ENCODE measurements around the gene APCDD1L.

Gene APCDD1L

DNA sequence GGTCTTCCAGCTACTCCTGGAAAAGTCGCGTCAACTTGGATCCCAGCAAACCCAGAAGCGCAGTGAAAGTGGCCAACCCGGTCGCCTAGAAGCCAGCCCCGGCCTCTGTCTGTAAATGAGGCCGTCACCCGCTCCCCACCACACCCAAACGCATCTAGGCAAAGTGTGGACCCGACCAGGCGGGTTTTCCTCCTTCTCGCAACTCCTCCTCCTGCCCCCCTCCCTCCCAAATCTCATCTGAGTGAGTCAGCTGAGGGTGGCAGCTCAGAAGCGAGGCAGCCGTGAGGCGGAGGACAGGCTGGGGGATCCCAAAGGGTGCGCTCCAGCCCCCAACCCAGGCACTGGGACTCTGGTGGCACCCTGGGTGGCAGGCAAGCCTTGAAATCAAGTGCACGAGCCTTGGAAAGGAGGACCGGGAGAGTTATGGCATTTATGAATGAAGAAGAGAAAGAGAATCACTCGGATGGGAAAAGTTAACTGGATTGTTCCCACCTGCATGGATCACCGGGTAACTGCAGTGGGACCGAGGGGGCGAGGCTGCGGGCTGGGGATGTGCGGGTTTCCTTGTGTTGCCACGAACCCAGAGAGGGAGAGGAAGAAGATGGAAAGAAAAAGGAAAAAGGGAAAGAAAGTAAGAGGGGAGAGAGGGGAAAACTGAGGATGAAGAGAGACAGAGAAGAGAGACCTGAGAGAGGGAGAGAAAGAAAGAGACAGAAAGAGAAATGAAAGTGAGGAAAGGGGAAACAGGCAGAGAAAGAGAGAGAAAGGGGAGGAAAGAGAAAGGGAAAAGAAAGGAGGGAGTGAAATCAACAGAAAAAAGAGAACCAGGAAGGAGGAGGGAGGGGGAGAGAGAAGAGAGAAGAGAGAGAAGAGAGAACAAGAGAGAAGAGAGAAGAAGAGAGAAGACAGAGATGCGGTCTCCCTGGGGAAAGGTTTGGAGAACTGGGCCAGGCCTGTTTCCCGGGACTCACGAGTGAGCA, at the start of gene APCDD1L:
Gene APCDD1L (minus strand): TSS at position 167 of the 980 bp plus-strand sequence. CDS start 692 bp downstream, outside the sequence.
- no peak within 1 kb of the TSS for H3K4me3 ChIP-seq (ENCODE audit: low read length, poor library complexity, severe bottlenecking)
- no peak within 1 kb of the TSS for H2AFZ ChIP-seq (ENCODE audit: low read length)
- no peaks in the 10 kb centered on the region for H3K36me3 ChIP-seq (ENCODE audit: insufficient read depth, low read length)
- H3K4me1 ChIP-seq (ENCODE audit: insufficient read depth, low read length, poor library complexity, severe bottlenecking): no peaks in the 10 kb centered on the region
- H3K9me3 ChIP-seq (ENCODE audit: insufficient read depth, low read depth, low read length): no peaks in the 10 kb centered on the region
- H3K79me2 ChIP-seq (ENCODE audit: insufficient read depth, low read length): no peaks in the 10 kb centered on the region
- H4K20me1 ChIP-seq (ENCODE audit: insufficient read depth, low read length, poor library complexity, severe bottlenecking): no peaks in the 10 kb centered on the region
- no peaks in the 10 kb centered on the region for H3K27me3 ChIP-seq (ENCODE audit: insufficient read depth, low read length, poor library complexity, severe bottlenecking)
- H3K4me2 ChIP-seq (ENCODE audit: low read depth, low read length, poor library complexity, severe bottlenecking): no peak within 1 kb of the TSS
- H3K9me2 ChIP-seq (replicated peaks; ENCODE audit: low read depth, low read length): no peaks in the 10 kb centered on the region
- TF ChIP-seq EZH2phosphoT487 (IDR thresholded peaks at IDR 0.05; ENCODE audit: borderline replicate concordance): no peak
- TF ChIP-seq, protein P1, sequence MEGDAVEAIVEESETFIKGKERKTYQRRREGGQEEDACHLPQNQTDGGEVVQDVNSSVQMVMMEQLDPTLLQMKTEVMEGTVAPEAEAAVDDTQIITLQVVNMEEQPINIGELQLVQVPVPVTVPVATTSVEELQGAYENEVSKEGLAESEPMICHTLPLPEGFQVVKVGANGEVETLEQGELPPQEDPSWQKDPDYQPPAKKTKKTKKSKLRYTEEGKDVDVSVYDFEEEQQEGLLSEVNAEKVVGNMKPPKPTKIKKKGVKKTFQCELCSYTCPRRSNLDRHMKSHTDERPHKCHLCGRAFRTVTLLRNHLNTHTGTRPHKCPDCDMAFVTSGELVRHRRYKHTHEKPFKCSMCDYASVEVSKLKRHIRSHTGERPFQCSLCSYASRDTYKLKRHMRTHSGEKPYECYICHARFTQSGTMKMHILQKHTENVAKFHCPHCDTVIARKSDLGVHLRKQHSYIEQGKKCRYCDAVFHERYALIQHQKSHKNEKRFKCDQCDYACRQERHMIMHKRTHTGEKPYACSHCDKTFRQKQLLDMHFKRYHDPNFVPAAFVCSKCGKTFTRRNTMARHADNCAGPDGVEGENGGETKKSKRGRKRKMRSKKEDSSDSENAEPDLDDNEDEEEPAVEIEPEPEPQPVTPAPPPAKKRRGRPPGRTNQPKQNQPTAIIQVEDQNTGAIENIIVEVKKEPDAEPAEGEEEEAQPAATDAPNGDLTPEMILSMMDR (conservative IDR thresholded peaks at IDR 0.05; ENCODE audit: low read length): no peak
- no peaks in the 10 kb centered on the region for H3F3A ChIP-seq (ENCODE audit: low read depth)
- H3K9ac ChIP-seq (ENCODE audit: low read depth, low read length, poor library complexity, severe bottlenecking): no peak within 1 kb of the TSS

DNA sequence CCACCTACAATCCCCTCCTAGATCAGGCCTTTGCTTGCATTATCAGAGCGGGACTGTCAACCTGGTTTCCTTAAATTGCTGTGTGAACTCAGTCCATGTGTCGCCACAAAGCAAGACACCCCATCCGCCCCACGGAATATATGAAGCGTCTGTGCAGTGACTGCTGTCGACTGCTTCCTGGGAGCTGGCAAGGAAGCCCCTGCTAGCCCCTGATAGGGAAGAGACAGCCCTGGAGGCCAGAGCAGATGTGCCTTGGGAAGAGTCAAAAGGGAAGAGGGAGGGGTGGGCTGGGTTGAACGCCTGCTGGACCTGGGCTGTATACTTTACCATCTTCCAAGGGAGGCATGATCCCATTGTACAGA, 44.1 kb upstream of the APCDD1L start:
- no peaks in the 10 kb centered on the region for H4K20me1 ChIP-seq (ENCODE audit: insufficient read depth, low read length, poor library complexity, severe bottlenecking)
- no peaks in the 10 kb centered on the region for H3K9me3 ChIP-seq (ENCODE audit: insufficient read depth, low read depth, low read length)
- H3K4me3 ChIP-seq (ENCODE audit: low read length, poor library complexity, severe bottlenecking): no peak overlapping the region
- H3K4me1 ChIP-seq (ENCODE audit: insufficient read depth, low read length, poor library complexity, severe bottlenecking): no peaks in the 10 kb centered on the region
- no peak for TF ChIP-seq EZH2phosphoT487 (IDR thresholded peaks at IDR 0.05; ENCODE audit: borderline replicate concordance)
- TF ChIP-seq, protein P1 (conservative IDR thresholded peaks at IDR 0.05; ENCODE audit: low read length): no peak
- no peaks in the 10 kb centered on the region for H3K27me3 ChIP-seq (ENCODE audit: insufficient read depth, low read length, poor library complexity, severe bottlenecking)
- no peaks in the 10 kb centered on the region for H3K36me3 ChIP-seq (ENCODE audit: insufficient read depth, low read length)
- H3K79me2 ChIP-seq (ENCODE audit: insufficient read depth, low read length): no peaks in the 10 kb centered on the region
- H3F3A ChIP-seq (ENCODE audit: low read depth): no peaks in the 10 kb centered on the region
- H2AFZ ChIP-seq (ENCODE audit: low read length): no peak overlapping the region
- H3K9ac ChIP-seq (ENCODE audit: low read depth, low read length, poor library complexity, severe bottlenecking): no peak overlapping the region
- H3K4me2 ChIP-seq (ENCODE audit: low read depth, low read length, poor library complexity, severe bottlenecking): no peak overlapping the region
- no peaks in the 10 kb centered on the region for H3K9me2 ChIP-seq (replicated peaks; ENCODE audit: low read depth, low read length)

DNA sequence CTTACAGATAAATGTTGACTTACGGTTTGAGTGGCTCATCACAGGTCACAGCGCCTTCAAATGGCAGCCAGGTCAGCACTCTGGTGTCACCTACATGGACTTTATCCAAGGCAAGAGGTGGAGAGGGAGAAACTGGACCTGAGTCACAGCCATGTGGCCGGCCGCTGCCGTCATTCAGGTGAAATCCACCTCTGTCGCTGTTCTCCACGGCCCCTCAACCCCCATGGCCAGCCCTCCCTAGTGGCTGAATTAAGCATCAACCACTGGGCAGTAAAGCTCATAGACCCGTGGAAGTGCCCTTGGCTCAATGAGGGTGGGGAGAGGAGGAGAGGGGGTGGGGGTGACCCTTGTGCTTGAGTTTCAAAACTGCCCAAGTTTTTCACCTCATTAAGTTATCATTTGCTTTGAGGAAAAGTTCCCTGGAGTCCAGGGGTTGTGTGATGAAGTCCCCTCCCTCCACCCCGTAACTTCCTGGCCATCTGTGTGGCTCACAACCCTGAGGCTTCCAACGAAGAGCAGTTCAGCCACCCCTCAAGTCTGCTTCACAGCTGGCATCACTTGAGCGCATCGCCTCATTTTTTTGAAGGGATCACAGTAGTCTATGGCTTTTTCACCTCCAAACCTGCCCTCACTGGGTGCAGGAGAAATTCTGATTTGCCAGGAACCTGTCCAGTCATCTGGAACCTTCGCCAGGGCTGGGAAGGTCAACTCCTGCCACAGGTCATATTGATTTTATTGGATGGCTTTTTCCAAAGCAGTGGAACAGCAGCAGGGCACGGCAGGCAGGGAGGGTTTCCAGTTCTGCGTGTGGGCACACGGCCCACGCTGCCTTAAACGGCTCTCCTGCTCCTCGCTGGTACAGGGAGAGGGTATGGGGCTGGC, 43.5 kb upstream of the APCDD1L start:
- Histone ChIP-seq H3K36me3 (ENCODE audit: insufficient read depth, low read length) (no peaks in the 10 kb centered on the region), H3K79me2 (ENCODE audit: insufficient read depth, low read length) (no peaks in the 10 kb centered on the region), H3K4me2 (ENCODE audit: low read depth, low read length, poor library complexity, severe bottlenecking) (no peak overlapping the region), H3K9me2 (replicated peaks; ENCODE audit: low read depth, low read length) (no peaks in the 10 kb centered on the region), H3K4me3 (ENCODE audit: low read length, poor library complexity, severe bottlenecking) (no peak overlapping the region), H3K27me3 (ENCODE audit: insufficient read depth, low read length, poor library complexity, severe bottlenecking) (no peaks in the 10 kb centered on the region), H3K4me1 (ENCODE audit: insufficient read depth, low read length, poor library complexity, severe bottlenecking) (no peaks in the 10 kb centered on the region), H4K20me1 (ENCODE audit: insufficient read depth, low read length, poor library complexity, severe bottlenecking) (no peaks in the 10 kb centered on the region), H3K9me3 (ENCODE audit: insufficient read depth, low read depth, low read length) (no peaks in the 10 kb centered on the region), H2AFZ (ENCODE audit: low read length) (no peak overlapping the region), H3F3A (ENCODE audit: low read depth) (no peaks in the 10 kb centered on the region), H3K9ac (ENCODE audit: low read depth, low read length, poor library complexity, severe bottlenecking) (no peak overlapping the region)
- TF ChIP-seq EZH2phosphoT487 (IDR thresholded peaks at IDR 0.05; ENCODE audit: borderline replicate concordance): no peak
- TF ChIP-seq, protein P1 (conservative IDR thresholded peaks at IDR 0.05; ENCODE audit: low read length): no peak

All from Loucy (cell line).